H1 (cell line): ENCODE results near the gene CST7. TPM values are rescaled to one million over a fixed set of nuclear protein-coding genes. Genes with fewer than 3 reads are reported as not detected.

Experiments used
- CTCF ChIA-PET: fragments of 300-600 bp; sonication (Branson Sonifier 250); formaldehyde crosslinking; loops from one replicate; lab custom pipeline; 2021; ENCODE audit not compliant: partially characterized antibody; lab: Charles Lee
- POLR2A ChIA-PET: fragments of 300-600 bp; sonication (Branson Sonifier 250); formaldehyde crosslinking; loops from one replicate; lab custom pipeline; 2021; ENCODE audit warnings: inconsistent platforms; ENCODE audit not compliant: partially characterized antibody; lab: Charles Lee
- DNase-seq, 2 experiments: peaks; one replicate each; pipeline versions ENCODE4 v3.0.0 to v3.0.0-alpha.2; 2010 to 2022; ENCODE audit warnings: low spot score in 2 of 2, low read depth in 1 of 2, mixed read lengths in 1 of 2
- FAIRE-seq: peaks from 2 replicates; lab custom pipeline; 2011; peaks lifted over from hg19 to GRCh38; lab: Jason Lieb, UNC
- H2AFZ ChIP-seq: 2 replicates; pipeline ENCODE4 v1.8.1; 2012; ENCODE audit warnings: low read length, inconsistent platforms
- H2AK5ac ChIP-seq: 2 replicates; pipeline ENCODE4 v1.6.1; 2013; ENCODE audit warnings: low read depth, low read length
- H2BK120ac ChIP-seq: replicated peaks from 2 replicates; pipeline ENCODE3; 2013; ENCODE audit warnings: low read depth, low read length, inconsistent platforms
- H2BK12ac ChIP-seq: 2 replicates; pipeline ENCODE4 v1.6.1; 2013; ENCODE audit warnings: low read depth, low read length
- H2BK15ac ChIP-seq: 2 replicates; pipeline ENCODE4 v1.6.1; 2013; ENCODE audit warnings: low read length
- H2BK20ac ChIP-seq: 2 replicates; pipeline ENCODE4 v1.6.1; 2013; ENCODE audit warnings: low read length
- H2BK5ac ChIP-seq: 2 replicates; pipeline ENCODE4 v1.6.1; 2013; ENCODE audit warnings: low read depth, low read length
- H3K14ac ChIP-seq: 2 replicates; pipeline ENCODE4 v1.6.1; 2013; ENCODE audit warnings: inconsistent platforms; ENCODE audit not compliant: insufficient read length
- H3K18ac ChIP-seq: 2 replicates; pipeline ENCODE4 v1.6.1; 2013; ENCODE audit warnings: low read length; ENCODE audit errors: extremely low read depth
- H3K23ac ChIP-seq: 2 replicates; pipeline ENCODE4 v1.6.1; 2013; ENCODE audit warnings: inconsistent platforms; ENCODE audit not compliant: insufficient read length
- H3K23me2 ChIP-seq: 2 replicates; pipeline ENCODE4 v1.6.1; 2013; ENCODE audit warnings: low read depth, low read length
- H3K27ac ChIP-seq: 2 replicates; pipeline ENCODE4 v1.6.1; 2011; ENCODE audit warnings: low read depth, low read length, inconsistent platforms
- H3K27me3 ChIP-seq, 4 experiments: replicated peaks in 1 of 4; 1 replicate in 1 of 4; 2 replicates in 3 of 4; pipeline versions ENCODE4 v1.6.1 to v1.8.1; 2011 to 2013; ENCODE audit warnings: low read length in 3 of 4, mild to moderate bottlenecking in 3 of 4, inconsistent platforms in 2 of 4, mixed read lengths in 2 of 4, moderate library complexity in 1 of 4; ENCODE audit not compliant: control insufficient read depth in 3 of 4, insufficient read depth in 3 of 4; ENCODE audit errors: extremely low read depth in 1 of 4
- H3K36me3 ChIP-seq, 4 experiments: 2 replicates each; pipeline versions ENCODE4 v1.6.1 to v1.8.1; 2011 to 2013; ENCODE audit warnings: mild to moderate bottlenecking in 4 of 4, low read length in 3 of 4, moderate library complexity in 2 of 4, control low read depth in 1 of 4, inconsistent platforms in 1 of 4; ENCODE audit not compliant: insufficient read depth in 4 of 4, control insufficient read depth in 2 of 4
- H3K4ac ChIP-seq: replicated peaks from 2 replicates; pipeline ENCODE3; 2013; ENCODE audit warnings: low read length, low read depth, mixed read lengths, inconsistent platforms; ENCODE audit not compliant: insufficient read length
- H3K4me1 ChIP-seq, 4 experiments: replicated peaks in 1 of 4; 1 replicate in 1 of 4; 2 replicates in 3 of 4; pipeline versions ENCODE4 v1.6.1 to v1.8.1; 2011 to 2013; ENCODE audit warnings: low read length in 3 of 4, inconsistent platforms in 2 of 4, mixed read lengths in 1 of 4; ENCODE audit not compliant: insufficient read depth in 4 of 4, control insufficient read depth in 3 of 4
- H3K4me2 ChIP-seq, 2 experiments: 2 replicates each; pipeline versions ENCODE4 v1.6.1 to v1.8.1; 2011 to 2013; ENCODE audit warnings: low read depth in 2 of 2, low read length in 2 of 2, control low read depth in 1 of 2, inconsistent platforms in 1 of 2, mild to moderate bottlenecking in 1 of 2; ENCODE audit not compliant: insufficient read depth in 1 of 2
- H3K4me3 ChIP-seq, 4 experiments: fragments of 200-600, 300-600 bp in 1 of 4; sonication (generic), shearing (Covaris generic), sonication (Bioruptor Twin) in 1 of 4; 2 replicates each; pipeline versions ENCODE4 v1.5.1 to v1.8.1; 2011 to 2016; ENCODE audit warnings: low read length in 4 of 4, low read depth in 3 of 4, control low read depth in 2 of 4, inconsistent platforms in 2 of 4, mild to moderate bottlenecking in 2 of 4, mixed read lengths in 1 of 4, moderate library complexity in 1 of 4; ENCODE audit not compliant: insufficient read depth in 2 of 4; ENCODE audit errors: extremely low read depth in 1 of 4
- H3K56ac ChIP-seq: replicated peaks from 2 replicates; pipeline ENCODE3; 2013; ENCODE audit warnings: low read depth, mild to moderate bottlenecking, mixed read lengths, low read length, inconsistent platforms; ENCODE audit not compliant: insufficient read length
- H3K79me1 ChIP-seq: 2 replicates; pipeline ENCODE4 v1.6.1; 2013; ENCODE audit warnings: low read depth, low read length, control low read depth
- H3K79me2 ChIP-seq, 2 experiments: 2 replicates each; pipeline versions ENCODE4 v1.6.1 to v1.8.1; 2012 to 2013; ENCODE audit warnings: low read length in 2 of 2, mild to moderate bottlenecking in 2 of 2, inconsistent platforms in 1 of 2; ENCODE audit not compliant: insufficient read depth in 2 of 2, control insufficient read depth in 1 of 2
- H3K9ac ChIP-seq, 4 experiments: replicated peaks in 1 of 4; 1 replicate in 1 of 4; 2 replicates in 3 of 4; pipeline versions ENCODE4 v1.6.1 to v1.8.1; 2011 to 2013; ENCODE audit warnings: low read depth in 3 of 4, low read length in 3 of 4, control low read depth in 2 of 4, mild to moderate bottlenecking in 2 of 4, moderate library complexity in 2 of 4, inconsistent platforms in 1 of 4; ENCODE audit errors: extremely low read depth in 1 of 4
- H3K9me3 ChIP-seq, 2 experiments: 2 replicates each; pipeline versions ENCODE4 v1.6.1 to v1.8.1; 2012 to 2013; ENCODE audit warnings: mild to moderate bottlenecking in 2 of 2, moderate library complexity in 2 of 2, control low read depth in 1 of 2, inconsistent platforms in 1 of 2, low read depth in 1 of 2, low read length in 1 of 2, mixed read lengths in 1 of 2; ENCODE audit not compliant: insufficient read depth in 2 of 2
- H4K20me1 ChIP-seq, 2 experiments: replicated peaks in 1 of 2; 2 replicates each; pipeline versions ENCODE3 to v1.8.1; 2011 to 2013; ENCODE audit warnings: inconsistent platforms in 2 of 2, low read length in 2 of 2, mild to moderate bottlenecking in 1 of 2; ENCODE audit not compliant: insufficient read depth in 2 of 2, control insufficient read depth in 1 of 2
- H4K5ac ChIP-seq: 2 replicates; pipeline ENCODE4 v1.6.1; 2013; ENCODE audit warnings: low read length, low read depth, mixed read lengths, inconsistent platforms; ENCODE audit not compliant: insufficient read length
- H4K8ac ChIP-seq: 2 replicates; pipeline ENCODE4 v1.8.0; 2013; ENCODE audit warnings: mild to moderate bottlenecking, moderate library complexity, low read length, inconsistent platforms; ENCODE audit not compliant: insufficient read depth; ENCODE audit errors: extremely low read depth
- H4K91ac ChIP-seq: replicated peaks from 2 replicates; pipeline ENCODE3; 2013; ENCODE audit warnings: low read length, mixed read lengths, inconsistent platforms; ENCODE audit not compliant: insufficient read length
- GABPA ChIP-seq: IDR thresholded peaks from 2 replicates; pipeline ENCODE4 v1.6.1; 2011; ENCODE audit warnings: mild to moderate bottlenecking, low read length, moderate library complexity, borderline replicate concordance; ENCODE audit not compliant: insufficient read depth
- SP4 ChIP-seq: IDR thresholded peaks from 2 replicates; pipeline ENCODE4 v1.6.1; 2012; ENCODE audit warnings: low read length, inconsistent platforms
- WGBS, 2 experiments: shearing (Covaris generic) in 1 of 2; methylation state at CpG; one replicate each; pipeline versions ENCODE4 v1.1.6 to v1.1.7; 2013 to 2015; ENCODE audit warnings: low lambda C conversion rate in 2 of 2, mixed read lengths in 2 of 2, inconsistent platforms in 1 of 2, low coverage in 1 of 2, missing lambda C conversion rate in 1 of 2; ENCODE audit not compliant: insufficient replicate concordance in 2 of 2, insufficient coverage in 1 of 2, insufficient read length in 1 of 2; ENCODE audit errors: extremely low coverage in 1 of 2, missing lambda C conversion rate in 1 of 2; 5-methylcytosine and 5-hydroxymethylcytosine counted together
- polyA plus RNA-seq, 7 experiments: library from polyadenylated mRNA; depleted of rRNA in 3 of 7; stranded (reverse) in 5 of 7; unstranded in 2 of 7; fragments of >200 nt in 5 of 7; fragments of 200-250 nt in 2 of 7; gene quantifications; 1 replicate in 5 of 7; 2 replicates in 1 of 7; 4 replicates in 1 of 7; pipeline versions ENCODE4 v1.2.1 to v1.2.3, GENCODE V29; 2011 to 2013; ENCODE audit warnings: missing spikeins in 2 of 7, mixed read lengths in 2 of 7
- total RNA-seq: library from RNA; stranded (reverse); fragmentation: NEBNext Ultra II Directional; extraction: Animal tissue kit (Norgen Biotek cat#: 25700); gene quantifications from 2 replicates; pipeline ENCODE4 v1.2.1, GENCODE V29; 2021

The CST7 gene
- total and polyA plus RNA-seq, 2 of the 8 experiments (the other 6 are each of a cell fraction or from before 2014, with no cell fraction given), result not detected

- no peak for TF ChIP-seq GABPA
- TF ChIP-seq SP4, result no peak
- Histone ChIP-seq H3K79me1 (no peaks in the 10 kb centered on the region), H2BK15ac (no peak overlapping the region), H3K23me2 (no peaks in the 10 kb centered on the region), H4K5ac (no peak overlapping the region), H2BK12ac (no peak overlapping the region), H3K18ac (no peak overlapping the region), H3K56ac (no peak overlapping the region), H3K23ac (no peak overlapping the region), H3K27me3 (no peaks in the 10 kb centered on the region), H3K14ac (no peak overlapping the region), H3K9ac (no peak overlapping the region), H3K9me3 (no peaks in the 10 kb centered on the region), H3K27ac (no peak overlapping the region), H2BK20ac (no peak overlapping the region), H4K91ac (no peak overlapping the region), H3K36me3 (no peaks in the 10 kb centered on the region), H3K4me1 (peaks cover 0 to 2% (median 0%) of the 10 kb centered on the region in 4 experiments; a peak in 1 of 7 replicates), H4K20me1 (peaks cover 0 to 3% of the 10 kb centered on the region in 2 experiments), H3K4ac (no peak overlapping the region), H3K4me2 (no peak overlapping the region), H3K79me2 (no peaks in the 10 kb centered on the region), H2BK5ac (no peak overlapping the region), H3K4me3 (no peak overlapping the region), H2AFZ (no peak overlapping the region), H4K8ac (no peak overlapping the region), H2AK5ac (no peak overlapping the region), H2BK120ac (no peak overlapping the region)
- no peak for FAIRE-seq
- ChIA-PET POLR2A (no interaction called here), CTCF (interaction anchor here (0.6 to 1.1 kb wide), 2 partner anchors 14 to 32 kb away, joined by 3 to 4 read pairs; no protein-coding TSS in a partner anchor)
- DNase-seq, result peak in 1 of 2 experiments; percentile 37
- WGBS, 2 experiments, result 96% methylated on average over 6 of the region's 6 CpGs; no CpG with 5 or more reads in 1 of the 2 experiments
These were observed 673 bp downstream of the CST7 start for GRCh38 chr20:24949756-24950127.
